HG03139 (cell line): ENCODE results near the gene NREP.

Experiments used
- ATAC-seq: cut with Tn5 transposase; IDR thresholded peaks from one replicate; pipeline ENCODE4 v1.9.1; 2021; ENCODE audit not compliant: unreplicated experiment

Gene NREP

DNA sequence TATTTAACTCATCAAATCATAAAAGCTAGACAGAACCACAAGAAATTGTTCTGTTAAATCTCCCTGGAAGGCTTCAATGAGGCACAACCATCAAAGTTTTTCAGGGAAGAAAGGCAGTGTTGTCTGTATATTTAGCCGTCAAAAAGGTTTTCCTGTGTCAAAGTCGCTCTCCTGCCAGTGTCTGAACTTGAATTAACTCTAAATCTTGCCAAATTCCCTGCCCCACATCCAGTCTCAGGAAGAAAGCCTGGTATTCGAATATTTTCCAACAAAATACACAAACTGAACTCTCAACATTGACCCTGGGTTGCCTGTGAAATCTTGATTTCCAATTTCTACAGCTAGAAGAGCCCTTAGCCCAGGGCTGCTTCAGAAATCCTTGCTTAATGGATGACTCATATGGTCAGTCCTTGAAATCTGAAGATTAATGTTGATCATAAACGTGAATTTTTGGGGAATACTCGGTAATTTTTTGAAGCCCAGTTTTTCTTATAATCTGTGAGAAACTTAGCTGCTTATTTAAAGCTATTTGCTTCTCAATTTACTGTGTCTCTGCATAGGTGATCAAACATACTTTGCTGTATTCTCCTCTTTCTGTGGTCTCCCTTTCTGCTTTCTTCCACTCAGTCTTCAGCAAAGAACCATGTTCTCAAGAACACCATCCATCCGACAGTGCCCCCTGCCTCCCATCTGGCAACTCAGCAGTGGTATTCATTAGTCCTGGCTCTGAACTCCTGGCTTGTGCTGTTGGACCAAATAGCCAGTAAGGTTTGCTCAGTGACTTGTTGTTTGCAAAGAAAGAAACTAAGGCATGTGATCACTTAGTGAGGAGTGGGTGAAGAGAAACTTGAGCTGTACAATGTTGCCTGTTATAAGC is 58.9 kb downstream of the NREP start:
- no peak for ATAC-seq

DNA sequence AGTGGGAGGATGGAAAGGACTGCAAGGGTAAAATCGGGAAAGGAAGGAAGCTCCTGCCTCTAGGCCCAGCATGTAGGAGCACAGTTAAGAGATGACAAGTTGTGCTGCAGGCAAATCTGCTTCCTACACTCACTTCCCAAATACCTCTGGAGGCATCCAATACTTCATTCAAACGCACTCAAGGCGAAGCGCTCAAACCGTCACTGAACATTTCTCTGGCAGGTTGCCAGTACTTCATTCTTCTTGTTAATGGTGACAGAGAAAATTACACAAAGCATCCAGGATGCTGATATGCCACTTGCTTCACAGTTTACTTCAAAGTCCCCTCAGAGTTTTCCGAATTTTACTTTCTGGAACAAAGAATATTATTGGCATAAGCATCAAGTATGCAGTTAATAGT is 59.8 kb downstream of the NREP start:
- no peak for ATAC-seq

GRCh38 chr5:111695991-111696390 is 61.0 kb downstream of the NREP start:
- ATAC-seq, result no peak

DNA sequence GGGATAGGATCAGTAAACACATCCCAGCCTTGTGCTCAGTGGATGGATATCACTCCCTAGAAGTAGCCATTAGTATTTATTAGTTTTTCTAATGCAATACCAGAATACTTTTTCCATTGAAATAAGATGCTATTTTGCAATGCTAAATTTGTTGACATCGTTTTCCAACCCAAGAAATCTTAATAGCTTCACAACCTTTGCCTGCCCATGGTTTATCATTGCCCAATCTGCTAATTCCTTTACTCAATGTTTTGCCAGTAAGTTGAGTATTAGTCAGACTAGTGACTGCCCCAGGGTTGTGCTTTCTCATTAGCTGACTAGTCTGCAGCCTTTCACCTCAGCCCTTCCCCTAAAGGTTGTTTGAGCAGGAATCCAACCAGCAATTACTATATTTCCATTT is 62.9 kb downstream of the NREP start:
- ATAC-seq, result no peak

GRCh38 chr5:111691914-111692313 is 65.1 kb downstream of the NREP start:
- ATAC-seq, result no peak

DNA sequence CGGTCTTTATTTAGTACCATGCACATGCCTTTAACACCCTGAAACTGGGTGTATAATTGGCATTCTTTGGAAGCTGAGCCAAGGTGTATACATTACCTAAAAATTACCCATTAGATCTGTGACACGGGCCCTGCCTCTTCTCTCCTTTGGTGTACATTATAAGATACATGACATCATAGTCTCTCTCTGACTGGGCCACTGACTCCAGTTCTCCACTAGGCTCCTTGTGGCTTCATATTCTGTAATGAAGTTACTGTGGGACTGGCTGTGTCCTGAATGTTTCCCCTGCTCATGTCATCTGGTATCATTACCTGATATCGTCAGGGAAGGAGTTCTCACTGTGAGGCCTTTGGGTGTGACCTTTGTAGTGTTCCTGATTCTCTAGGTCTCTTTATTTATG is 65.5 kb downstream of the NREP start:
- ATAC-seq, result no peak

- no peak for ATAC-seq
These were observed 67.5 kb downstream of the NREP start for GRCh38 chr5:111689357-111689935.

GRCh38 chr5:111685969-111686368 is 71.0 kb downstream of the NREP start:
- no peak for ATAC-seq

DNA sequence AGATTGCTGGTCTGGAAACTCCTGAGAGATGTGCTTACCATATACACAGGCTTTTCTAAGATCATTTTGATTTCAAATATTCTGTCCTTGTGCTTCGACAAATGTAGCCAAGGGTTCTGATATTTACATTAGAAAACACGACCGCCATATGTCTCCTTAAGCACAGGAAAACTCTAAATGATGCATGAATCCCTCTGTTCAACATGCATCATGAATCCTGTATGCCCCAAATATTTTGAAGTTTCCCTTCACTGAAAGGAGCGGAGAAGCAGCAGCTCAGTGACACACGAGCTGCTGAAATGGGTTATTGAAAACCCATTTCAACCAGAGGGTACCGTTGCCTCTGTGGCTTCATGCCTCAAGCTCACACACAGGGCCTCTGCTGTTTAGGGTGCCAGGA is 74.4 kb downstream of the NREP start:
- ATAC-seq, result no peak

DNA sequence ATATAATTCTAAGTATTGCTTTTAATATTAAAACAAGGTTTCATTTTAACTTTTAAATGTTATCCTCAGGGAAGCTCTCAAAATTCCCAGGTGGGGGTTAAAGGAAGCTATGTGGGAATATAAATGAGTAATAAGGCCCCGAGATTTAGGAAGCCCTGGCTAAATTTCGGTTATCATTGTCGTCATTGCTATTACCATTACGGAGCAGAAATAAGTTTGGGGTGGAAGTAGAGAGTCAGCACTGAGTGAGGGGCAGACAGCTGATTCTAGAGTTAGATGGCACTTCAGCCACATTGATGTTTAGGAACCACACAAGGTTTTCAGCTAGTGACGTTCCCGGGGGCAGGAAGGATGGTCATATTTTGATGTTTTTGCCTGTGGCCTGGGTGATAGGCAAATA is 74.9 kb downstream of the NREP start:
- ATAC-seq, result no peak

GRCh38 chr5:111681414-111682120 is 75.4 kb downstream of the NREP start:
- no peak for ATAC-seq

DNA sequence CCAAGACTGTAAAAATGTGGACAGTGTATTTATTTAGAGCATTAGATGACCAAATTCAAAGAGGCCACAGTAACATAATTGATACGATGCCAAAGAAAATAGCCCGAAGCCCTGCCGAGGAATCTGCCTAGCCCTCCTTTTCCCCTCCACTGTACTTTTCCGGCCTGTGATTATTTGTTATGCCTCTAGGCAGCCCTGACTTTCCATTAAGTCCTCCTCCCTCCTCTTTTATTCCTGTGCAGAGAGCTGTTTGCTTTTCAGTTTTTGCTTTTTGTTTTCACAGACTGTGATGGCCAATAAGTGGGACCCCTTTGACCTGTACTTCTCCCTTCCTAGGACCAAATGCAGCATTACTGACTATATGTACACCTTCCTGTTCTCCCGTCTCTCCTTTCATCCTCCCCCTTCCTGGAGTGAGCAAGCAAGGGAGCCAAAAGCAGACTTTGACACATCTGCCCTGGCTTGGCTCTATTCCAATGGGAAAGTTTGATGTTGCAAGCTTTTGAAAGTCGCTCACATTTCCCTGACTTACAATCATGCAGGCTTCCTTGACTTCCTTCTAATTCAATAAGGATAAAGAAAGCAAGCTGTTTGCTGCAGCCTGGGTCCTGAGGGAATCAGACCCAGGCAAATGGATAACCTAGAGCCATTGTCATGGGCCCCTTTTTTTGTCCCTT is 76.1 kb downstream of the NREP start:
- no peak for ATAC-seq

DNA sequence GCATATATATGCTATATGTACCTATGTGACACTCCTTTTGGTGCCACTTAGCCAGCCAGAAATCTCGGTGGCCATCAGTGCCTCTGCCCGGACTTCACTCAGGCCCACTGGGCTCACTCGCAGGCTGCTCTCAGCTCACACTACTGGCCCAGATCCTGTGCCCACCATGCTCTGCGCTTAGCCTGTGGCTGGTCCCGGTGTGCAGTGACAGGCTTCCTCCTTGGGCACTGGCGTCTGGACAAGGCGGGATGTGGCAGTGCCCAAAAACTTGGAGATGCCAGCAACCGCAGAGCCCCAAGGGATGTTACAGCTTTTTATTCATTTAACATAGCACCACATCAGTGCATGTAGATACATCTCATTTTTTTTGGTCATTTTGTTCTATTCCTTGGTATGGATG is 77.4 kb downstream of the NREP start:
- no peak for ATAC-seq
